Left ventricle myocardium inferior (tissue), 1 donor: Measurements from ENCODE around the gene CDK12. TPM values are rescaled to one million over a fixed set of nuclear protein-coding genes. Genes with fewer than 3 reads are reported as not detected.

Source experiments
- DNase-seq: peaks from one replicate; pipeline ENCODE4 v3.0.0-alpha.2; 2020
- H3K27ac ChIP-seq: fragments of 200-600 bp; replicated peaks from 2 replicates; pipeline ENCODE4 v1.8.0; 2021
- H3K27me3 ChIP-seq: fragments of 200-600 bp; 2 replicates; pipeline ENCODE4 v1.8.0; 2021; ENCODE audit warnings: low read depth
- H3K36me3 ChIP-seq: fragments of 200-600 bp; 2 replicates; pipeline ENCODE4 v1.8.0; 2021
- H3K4me1 ChIP-seq: fragments of 200-600 bp; 2 replicates; pipeline ENCODE4 v1.8.0; 2021
- H3K4me3 ChIP-seq: fragments of 200-600 bp; 2 replicates; pipeline ENCODE4 v1.8.0; 2021; ENCODE audit warnings: mild to moderate bottlenecking, moderate library complexity
- H3K9me3 ChIP-seq: fragments of 200-600 bp; replicated peaks from 2 replicates; pipeline ENCODE4 v1.8.0; 2021
- intact Hi-C: fragments of 100-400 bp; cut with micrococcal nuclease; formaldehyde crosslinking; loops from one replicate; pipeline ENCODE4 v1.11.0; 2022
- total RNA-seq: library from RNA; stranded (reverse); fragmentation: NEBNext Ultra II Directional; extraction: Animal tissue kit (Norgen Biotek cat#: 25700); gene quantifications from one replicate; pipeline ENCODE4 v1.2.1, GENCODE V29; 2021
- TF ChIP-seq, protein P1 (sequence below): fragments of 200-600 bp; IDR thresholded peaks from 2 replicates; pipeline ENCODE4 v1.8.0; 2021; ENCODE audit warnings: antibody characterized with exemption, mild to moderate bottlenecking, borderline replicate concordance
- donor health status: DM: no; HTN: yes; CAD: no; lungs with severe emphysema.

The CDK12 gene
- total RNA-seq, 1 donor from 2014 or later = 19.7 TPM

DNA sequence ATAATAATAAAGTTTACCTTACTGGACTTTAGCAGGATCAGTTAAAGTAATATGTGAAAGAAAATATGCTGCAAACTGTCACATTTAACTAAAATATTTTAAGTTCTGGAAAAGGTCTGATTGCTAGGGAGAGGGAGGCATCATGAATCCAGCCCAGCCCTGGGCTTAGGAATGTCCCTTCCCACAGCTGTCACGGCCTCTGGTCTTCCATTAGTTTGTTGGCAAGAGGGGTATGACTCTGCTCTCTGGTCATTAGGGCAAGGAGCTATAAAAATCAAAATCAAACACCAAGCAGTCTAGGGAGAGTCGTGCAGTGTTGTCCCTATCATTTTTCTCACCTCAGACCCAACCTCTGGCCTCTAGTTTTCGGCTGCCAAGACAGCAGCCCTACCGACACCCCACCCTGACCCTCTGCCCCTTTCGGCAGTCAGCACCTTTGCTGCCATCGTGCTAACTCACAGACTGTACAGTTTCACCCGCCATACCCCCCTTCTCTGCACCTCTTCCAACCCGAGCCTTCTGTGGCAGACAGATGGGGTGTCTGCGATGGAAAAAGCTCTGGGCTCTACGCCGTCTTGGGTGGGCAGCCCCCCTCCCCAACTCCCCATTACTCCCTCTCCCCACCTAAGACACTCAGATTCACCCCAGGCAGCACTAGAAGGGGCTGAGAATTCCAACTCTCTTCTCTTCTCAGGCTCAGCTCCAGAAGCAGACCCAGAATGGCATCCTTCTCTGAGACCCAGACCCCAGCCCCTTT, 105.0 kb downstream of the CDK12 start:
- H3K36me3 ChIP-seq = peaks cover 41% of the 10 kb centered on the region

GRCh38 chr17:39568702-39569101, 107.4 kb downstream of the CDK12 start:
- DNase-seq = no peak
- TF ChIP-seq, protein P1, sequence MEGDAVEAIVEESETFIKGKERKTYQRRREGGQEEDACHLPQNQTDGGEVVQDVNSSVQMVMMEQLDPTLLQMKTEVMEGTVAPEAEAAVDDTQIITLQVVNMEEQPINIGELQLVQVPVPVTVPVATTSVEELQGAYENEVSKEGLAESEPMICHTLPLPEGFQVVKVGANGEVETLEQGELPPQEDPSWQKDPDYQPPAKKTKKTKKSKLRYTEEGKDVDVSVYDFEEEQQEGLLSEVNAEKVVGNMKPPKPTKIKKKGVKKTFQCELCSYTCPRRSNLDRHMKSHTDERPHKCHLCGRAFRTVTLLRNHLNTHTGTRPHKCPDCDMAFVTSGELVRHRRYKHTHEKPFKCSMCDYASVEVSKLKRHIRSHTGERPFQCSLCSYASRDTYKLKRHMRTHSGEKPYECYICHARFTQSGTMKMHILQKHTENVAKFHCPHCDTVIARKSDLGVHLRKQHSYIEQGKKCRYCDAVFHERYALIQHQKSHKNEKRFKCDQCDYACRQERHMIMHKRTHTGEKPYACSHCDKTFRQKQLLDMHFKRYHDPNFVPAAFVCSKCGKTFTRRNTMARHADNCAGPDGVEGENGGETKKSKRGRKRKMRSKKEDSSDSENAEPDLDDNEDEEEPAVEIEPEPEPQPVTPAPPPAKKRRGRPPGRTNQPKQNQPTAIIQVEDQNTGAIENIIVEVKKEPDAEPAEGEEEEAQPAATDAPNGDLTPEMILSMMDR = no peak
- no peak overlapping the region for H3K27ac ChIP-seq
- H3K4me3 ChIP-seq = no peak overlapping the region
- H3K36me3 ChIP-seq = peaks cover 41% of the 10 kb centered on the region
- no peaks in the 10 kb centered on the region for H3K27me3 ChIP-seq
- intact Hi-C loops = no loop called here
- peaks cover 5% of the 10 kb centered on the region for H3K9me3 ChIP-seq
- peaks cover 13% of the 10 kb centered on the region for H3K4me1 ChIP-seq

More for the DNA sequence above, 105.0 kb downstream of the CDK12 start:
- H3K4me3 ChIP-seq = no peak overlapping the region
- no peak overlapping the region for H3K27ac ChIP-seq
- TF ChIP-seq, protein P1 = no peak
- peaks cover 3% of the 10 kb centered on the region for H3K9me3 ChIP-seq
- H3K27me3 ChIP-seq = no peaks in the 10 kb centered on the region
- peaks cover 4% of the 10 kb centered on the region for H3K4me1 ChIP-seq
- intact Hi-C loops = no loop called here
- DNase-seq = no peak

- Histone ChIP-seq H3K27me3 (no peaks in the 10 kb centered on the region), H3K27ac (no peak overlapping the region), H3K4me1 (peaks cover 15% of the 10 kb centered on the region), H3K9me3 (peaks cover 5% of the 10 kb centered on the region), H3K4me3 (no peak overlapping the region), H3K36me3 (peaks cover 41% of the 10 kb centered on the region)
- intact Hi-C loops = no loop called here
- TF ChIP-seq, protein P1 = no peak
- no peak for DNase-seq
Observed at GRCh38 chr17:39569126-39569525, 107.8 kb downstream of the CDK12 start.

DNA sequence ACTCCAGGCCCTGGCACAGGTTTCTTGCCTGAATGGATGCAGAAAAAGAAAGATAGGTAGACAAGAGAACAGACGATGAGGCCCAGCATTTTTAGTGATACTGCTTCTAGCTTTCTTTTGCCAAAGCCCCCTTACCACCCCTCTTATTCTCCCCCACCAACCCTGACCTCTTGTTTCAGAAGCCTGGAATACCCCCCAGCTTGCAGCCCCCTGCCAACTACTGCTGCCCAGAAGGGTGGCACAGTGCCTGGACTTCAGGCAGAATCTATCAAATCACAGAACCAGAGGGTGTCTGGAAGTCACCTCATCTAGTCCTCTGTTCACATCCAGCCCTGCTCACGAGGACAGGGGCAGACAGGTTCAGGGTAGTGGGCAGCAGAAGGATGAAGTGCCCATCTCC, 110.8 kb downstream of the CDK12 start:
- Histone ChIP-seq H3K9me3 (peaks cover 5% of the 10 kb centered on the region), H3K27me3 (no peaks in the 10 kb centered on the region), H3K27ac (no peak overlapping the region), H3K4me3 (no peak overlapping the region), H3K36me3 (peaks cover 16% of the 10 kb centered on the region), H3K4me1 (peaks cover 19% of the 10 kb centered on the region)
- TF ChIP-seq, protein P1 = no peak
- intact Hi-C loops = no loop called here
- no peak for DNase-seq

DNA sequence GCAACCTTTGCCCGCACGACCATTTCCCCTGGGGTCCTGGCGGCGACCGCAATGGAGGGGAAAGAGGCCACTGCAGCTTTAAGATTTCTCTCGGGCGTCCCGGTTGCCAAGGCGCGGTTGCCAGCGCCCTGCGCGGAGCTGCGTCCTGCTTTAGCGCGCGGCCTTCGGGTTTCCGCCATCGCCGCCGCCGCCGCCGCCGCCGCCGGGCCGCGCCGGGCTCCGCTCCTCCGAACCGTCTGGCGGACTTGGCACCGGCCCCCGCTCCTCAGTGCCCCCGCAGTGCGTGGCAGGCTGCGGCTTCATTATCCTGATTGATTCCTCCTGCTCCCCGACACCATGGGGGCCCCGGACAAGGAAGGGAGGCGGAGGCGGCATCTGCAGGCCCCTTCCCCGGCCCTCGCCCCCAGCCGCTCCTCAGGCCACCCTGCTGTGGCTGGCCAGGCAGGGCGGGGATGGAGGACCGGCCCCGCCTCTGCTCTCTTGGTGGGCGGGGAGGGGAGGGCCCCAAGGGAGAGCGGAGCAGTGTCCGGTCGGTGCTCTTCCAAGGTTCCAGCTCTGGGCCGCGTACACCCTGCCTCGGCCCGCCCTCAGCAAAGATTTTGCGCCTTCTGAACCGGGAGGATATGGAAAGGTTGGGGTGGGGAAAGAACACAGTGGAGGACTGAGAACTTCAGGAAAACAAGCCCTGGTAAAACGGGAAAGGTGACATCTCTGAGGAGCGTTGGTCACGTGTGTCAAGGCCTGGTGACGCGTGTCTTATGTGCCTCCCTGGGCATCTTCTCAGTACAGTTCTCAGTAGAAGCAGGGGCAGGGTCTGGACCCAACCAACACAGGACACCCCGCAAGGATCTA, 112.4 kb downstream of the CDK12 start:
- intact Hi-C loops = no loop called here

More for the DNA sequence above, 112.4 kb downstream of the CDK12 start:
- peak; percentile 76 for DNase-seq
- peak overlapping the region; percentile 76 for H3K4me3 ChIP-seq
- H3K27ac ChIP-seq = peak overlapping the region; percentile 91
- peaks cover 11% of the 10 kb centered on the region for H3K27me3 ChIP-seq
- H3K9me3 ChIP-seq = peaks cover 5% of the 10 kb centered on the region
- H3K4me1 ChIP-seq = peaks cover 21% of the 10 kb centered on the region
- TF ChIP-seq, protein P1 = no peak
- peaks cover 9% of the 10 kb centered on the region for H3K36me3 ChIP-seq
